ENCODE data around the gene IL22RA2.
A peak's percentile ranks its signal among the peaks of the same experiment; 100 is the strongest.

The IL22RA2 gene

DNA sequence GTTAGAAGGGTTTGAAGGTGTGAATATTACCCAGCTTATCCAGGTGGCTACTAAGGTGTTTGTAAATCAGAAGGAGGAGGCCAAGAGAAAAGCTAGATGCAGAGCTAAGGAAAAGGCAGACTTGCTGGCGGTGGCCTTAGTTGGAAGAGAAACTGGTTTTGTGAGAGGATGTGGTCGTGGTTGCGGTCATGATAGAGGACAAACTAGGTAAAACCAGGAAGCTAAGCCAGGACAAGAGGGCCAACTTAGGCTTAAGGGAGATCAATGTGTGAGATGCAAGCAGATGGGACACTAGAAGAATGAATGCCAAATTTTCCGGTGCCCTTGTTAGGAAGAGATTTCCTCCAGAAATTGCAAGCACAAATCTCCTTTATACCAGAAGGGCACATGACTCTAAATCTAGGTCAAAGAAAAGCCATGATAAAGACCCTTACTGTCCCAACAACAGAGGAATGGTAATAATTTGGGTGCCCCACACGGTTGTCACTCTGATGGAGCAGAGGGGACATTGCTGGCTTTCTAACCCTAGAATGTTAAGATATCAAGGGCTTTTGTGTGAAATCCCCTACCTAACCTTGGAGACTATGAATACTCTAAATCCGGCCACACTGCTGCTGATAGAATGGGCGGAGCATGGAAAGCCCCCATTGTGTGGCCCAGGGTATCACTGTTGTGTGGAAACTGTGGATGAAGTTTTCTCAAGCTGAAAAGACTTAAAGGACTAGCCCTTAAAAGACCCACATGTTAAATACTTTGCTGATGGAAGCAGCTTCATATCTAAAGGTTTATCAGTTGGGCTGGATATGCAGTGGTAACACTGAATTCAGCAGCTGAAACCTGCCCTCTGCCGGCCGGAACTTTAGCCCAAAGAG lies 7.8 kb downstream of the IL22RA2 start:
- DNase-seq: peak; percentile 56

DNA sequence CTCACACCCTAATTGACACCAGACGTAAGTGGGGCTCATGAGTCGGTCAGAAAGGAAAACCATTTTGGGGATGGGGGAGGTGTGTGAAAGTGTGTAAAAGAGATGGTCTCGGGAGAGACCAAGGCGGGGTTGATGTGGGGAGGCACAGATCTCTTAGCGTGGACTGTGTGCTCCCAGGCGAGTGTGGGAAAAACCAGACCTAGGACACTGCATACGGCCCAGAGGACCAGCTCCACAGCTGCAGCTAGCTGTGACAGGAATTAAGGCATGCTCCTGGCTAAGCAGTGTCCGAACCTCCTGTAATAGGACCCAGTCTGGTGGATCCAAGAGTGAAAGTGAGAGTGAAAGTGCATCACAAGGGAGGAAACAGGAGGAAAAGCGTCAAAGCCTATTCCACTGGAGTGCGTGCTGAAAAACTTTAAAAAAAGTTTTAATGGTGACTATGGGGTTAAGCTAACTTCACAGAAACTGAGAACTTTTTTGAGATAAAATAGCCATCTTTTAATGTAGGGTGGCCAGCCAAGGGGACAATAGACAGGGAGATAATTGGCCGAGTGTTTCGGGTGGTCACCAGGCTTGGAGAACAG lies 9.6 kb downstream of the IL22RA2 start:
- DNase-seq: no peak

DNA sequence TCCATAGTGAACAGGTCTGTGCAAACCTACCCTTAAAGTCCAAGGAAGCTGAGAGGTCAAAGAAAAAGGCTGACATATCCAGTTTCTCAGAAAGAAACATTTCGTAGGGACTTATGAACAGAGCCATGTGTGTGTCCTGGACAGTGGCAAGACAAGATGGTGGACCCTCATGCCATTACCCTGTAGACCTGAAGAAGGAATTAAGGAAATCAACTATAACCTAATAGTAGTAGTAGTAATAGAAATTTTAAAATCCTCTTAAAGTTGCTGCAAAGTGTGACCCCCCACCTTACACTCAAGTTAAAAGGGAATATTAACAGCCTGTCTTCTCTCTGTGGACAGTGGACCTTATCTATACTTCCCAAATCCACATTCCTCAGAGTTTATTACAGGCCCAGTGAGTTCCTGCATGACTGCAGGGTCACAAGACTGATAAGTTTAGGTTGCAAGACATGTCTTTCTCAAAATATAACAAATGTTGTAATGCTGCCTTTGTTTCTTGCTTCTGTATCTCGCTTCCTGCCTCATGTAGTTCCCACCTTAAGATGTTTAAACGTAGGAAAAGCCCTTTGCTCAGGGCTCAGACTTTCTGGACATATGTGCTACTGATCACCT lies 10.6 kb downstream of the IL22RA2 start:
- no peak for DNase-seq

DNA sequence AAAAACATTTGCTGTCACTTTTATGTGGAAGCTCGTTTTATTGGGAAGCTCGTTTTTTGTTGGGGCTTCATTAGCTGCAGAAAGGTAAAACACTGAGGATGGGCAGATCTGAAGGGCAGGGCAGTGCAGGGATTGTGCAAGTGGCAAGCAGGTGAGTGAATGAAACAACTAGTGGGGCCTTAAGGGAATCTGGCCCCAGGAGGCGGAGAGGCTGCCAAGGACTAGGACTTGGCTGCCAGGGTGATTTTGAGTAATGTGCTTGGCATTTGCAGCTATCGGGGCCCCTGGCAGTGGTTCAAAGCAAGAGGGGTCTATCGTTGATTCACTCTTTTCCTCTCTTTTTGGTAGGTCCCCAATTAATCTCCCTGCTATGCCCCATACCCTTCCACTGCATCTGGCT lies 11.5 kb downstream of the IL22RA2 start:
- no peak for DNase-seq

DNA sequence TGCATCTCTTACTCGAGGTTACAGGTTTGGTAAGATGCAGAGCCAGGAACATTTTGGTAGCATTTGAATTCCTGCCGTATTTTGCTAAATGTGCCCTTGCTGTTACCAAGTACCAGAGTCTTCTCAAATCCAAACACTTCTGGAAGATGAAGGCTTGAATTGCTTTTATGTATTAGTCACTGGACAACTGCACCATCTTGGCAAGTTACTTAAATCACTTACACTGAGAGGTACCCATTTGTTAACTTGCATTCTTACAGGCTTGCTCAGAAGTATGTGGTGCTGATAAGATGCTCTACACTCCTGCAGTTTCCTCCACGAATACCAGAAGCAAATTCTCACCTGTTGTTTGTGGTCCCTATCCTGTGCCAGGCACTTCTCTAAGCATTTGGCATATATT lies 12.7 kb downstream of the IL22RA2 start:
- no peak for DNase-seq

DNA sequence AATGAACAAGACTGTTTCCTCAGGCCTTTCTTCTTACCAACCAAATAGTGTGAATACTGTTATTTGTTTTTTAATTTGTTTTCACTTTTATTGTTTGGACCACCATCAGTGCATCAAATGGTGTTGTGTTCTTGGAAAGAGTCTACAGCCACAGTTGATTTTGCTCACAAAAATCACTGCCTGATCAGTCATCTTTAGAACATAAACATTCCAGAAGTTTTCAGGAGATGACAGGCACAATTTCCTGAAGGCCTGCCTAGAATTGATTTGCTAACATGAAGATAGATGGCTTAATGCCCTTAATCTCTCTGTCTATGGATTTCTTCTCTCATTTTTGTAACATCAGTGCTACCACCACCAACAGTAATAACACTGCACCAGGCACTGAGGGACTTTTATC lies 13.5 kb downstream of the IL22RA2 start:
- no peak for DNase-seq

DNA sequence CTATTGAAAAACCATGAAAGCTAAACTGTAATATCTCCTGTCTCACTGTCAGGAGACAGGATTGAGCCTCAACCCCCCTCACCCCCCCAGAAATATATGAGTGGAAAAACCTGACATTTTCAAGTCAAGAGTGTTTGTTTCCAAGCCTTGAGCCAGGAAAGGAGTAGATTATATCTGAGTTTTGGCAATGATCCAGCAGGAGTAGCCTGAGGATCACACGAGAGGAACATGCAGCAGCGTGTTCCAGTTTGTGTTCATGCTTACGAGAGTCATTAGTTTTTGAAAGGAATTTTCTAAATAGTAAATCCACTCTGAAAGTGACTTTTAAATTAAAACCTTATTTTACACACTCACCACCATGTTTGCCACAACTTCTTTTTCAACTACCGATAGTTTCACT lies 15.8 kb downstream of the IL22RA2 start:
- DNase-seq: peak; percentile 22

DNA sequence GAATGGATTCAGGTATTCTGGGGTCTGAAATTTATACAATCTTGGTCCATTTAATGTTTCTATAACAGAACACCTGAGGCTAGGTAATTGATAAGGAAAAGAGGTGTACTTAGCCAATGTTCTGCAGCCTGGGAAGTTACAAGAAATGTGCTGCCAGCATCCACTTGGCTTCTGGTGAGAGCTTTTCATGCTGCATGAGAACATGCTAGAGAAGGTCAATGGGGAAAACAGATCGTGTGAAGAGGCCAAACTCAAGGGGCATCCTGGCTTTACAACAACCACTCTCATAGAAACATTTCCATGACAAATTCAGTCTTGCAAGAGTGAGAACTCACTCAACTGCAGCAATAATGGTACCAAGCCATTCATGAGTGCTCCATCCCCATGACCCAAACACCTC lies 16.8 kb downstream of the IL22RA2 start:
- DNase-seq: no peak

DNA sequence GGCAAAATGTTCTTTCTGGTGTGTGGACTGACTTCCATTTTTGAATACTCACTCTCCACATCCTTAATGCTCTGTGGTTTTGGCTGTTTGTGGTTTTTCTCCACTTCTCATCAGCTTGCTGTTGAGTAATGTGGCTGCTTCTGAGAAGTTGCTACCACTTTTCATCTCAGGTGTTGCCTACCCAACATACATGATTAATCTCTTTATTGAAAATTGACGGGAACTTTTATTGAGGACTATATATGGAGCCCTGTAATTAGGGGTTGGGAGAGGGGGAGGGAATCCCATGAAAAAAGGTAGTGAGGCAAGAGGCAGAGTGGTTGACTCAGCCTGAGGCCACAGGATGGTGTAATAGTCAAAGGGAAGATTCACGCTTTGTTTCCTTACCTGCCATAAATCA lies 17.6 kb downstream of the IL22RA2 start:
- DNase-seq: peak; percentile 30

DNA sequence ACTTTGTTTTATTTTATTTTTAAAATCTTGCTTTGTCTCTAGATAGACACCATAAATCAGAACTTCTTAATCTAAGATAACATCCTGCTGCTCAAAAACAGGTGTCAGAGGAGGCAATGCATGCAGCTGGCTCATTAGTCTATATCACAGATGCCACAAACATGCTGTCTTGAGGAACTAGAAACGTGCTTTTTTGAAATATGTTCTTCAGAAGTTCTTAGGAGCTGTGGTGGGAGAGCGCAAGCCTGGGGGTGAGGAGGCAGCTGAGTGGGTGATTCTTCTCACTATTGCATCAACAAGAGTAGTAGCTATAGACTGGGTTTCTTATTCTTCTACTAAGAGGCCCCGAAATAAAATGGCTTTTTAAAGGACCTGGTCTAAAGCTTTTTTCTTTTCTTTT lies 23.4 kb downstream of the IL22RA2 start:
- DNase-seq: no peak

DNA sequence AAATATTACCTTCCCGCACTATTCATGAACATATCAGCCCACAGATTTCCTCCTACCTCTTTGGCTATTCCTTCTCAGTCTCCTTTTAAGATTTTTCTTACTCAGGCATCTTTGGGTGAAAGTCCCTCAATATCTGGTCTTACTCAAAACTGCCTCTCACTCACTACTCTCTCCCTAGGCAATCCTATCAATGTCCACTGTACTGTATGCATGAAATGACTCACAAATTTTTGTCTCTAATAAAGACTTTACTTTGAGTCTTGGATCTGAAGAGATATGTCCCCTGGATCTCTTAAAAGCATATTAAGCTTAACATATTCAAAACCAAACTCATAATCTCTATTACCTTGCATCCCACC lies 24.4 kb downstream of the IL22RA2 start:
- DNase-seq: no peak

DNA sequence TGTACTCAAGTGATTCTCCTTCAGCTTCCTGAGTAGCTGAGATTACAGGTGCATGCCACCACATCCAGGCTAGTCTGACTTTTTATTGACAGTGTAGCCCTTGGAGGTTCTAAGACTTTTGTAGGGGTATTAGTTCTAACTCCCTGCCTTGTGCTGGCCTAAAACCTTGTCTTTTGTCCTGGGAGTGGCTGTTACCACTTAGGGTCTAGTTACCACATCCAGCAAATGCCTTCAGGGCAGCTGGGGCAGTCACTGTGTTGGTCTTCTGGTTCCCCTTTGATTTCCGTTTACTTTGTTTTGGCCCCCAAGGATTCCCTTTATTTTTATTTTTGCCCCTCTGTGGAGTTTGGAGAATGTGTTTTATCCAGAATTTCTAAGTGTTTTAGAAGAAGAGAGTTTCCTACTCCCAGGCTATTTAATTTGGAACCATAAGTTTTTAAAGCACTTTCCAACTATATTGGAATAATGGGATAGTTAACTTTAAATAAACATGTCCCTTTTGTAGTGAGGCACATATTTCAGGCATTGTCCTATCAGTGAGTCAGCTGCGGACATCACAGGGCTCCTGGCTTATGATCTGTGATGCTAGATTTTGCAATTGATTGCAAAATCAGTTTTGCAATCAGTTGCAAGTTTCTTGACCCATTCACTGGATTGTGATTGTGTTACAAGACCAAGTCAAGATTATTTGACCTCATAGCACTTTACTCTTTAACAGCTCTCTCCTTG lies 25.0 kb downstream of the IL22RA2 start:
- no peak for DNase-seq

DNA sequence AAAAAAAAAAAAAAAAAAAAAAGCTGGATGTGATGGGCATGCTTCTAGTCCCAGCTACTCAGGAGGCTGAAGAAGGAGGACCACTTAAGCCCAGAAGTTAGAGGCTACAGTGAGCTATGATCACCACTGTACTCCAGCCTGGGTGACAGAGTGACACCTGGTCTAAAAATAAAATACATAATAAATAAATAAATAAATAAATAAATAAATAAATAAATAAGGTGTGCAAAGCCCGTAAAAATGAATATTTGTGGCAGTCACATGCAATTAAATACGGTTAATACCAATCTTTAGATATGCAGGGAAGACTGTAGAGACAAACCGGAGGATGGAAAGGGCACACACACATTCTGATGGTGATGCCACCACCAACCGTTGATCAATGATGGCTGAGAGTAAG lies 26.2 kb downstream of the IL22RA2 start:
- DNase-seq: no peak

DNA sequence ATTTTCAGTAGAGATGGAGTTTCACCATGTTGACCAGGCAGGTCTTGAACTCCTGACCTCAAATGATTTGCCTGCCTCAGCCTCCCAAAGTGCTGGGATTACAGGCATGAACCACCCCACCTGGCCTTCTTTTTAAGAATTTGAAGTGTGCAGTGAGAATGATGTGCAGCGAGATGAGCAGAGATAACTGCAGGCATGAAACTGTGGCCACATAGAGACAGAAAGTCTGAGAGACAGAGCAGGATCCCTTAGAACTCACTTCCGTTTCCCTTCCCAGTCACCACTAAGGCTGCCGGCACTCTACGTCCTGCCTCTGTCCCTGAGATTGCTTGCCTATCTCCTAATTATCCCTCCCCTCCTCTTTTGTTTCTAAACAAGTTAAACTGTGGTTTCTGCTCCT lies 27.2 kb downstream of the IL22RA2 start:
- no peak for DNase-seq

DNA sequence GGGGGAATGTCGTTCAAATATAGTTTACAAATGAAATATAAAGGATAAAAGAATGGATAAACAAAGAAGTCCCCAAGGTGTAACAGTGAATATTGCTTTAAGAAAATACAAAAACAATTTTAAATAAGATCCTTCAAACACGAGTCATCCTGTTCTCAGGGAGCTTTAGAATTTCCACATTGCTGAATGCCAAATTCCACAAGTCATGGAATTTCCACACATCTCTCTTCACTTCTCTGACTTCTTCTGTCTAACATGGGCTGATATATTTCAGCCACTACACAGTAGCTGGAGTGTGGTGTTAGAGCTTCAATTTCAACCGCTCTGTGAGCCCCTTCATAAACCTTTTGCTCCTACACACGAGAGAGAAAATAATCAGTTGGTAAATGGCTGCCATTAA lies 28.0 kb downstream of the IL22RA2 start:
- DNase-seq: no peak

DNA sequence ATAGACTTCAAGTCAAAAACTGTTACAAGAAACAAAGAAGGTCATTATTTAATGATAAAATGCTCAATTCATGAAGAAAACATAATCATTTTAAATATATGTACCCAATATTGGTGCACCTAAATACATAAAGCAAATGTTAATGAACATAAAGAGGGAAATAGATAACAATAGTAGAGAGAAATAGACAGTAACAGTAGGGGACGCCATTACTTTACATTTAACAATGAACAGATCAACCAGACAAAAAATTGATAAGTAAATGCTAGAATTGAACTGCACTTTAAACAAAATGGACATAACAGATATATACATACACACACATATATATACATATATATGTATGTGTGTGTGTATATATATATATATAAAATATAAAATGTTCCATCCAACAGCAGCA lies 37.4 kb downstream of the IL22RA2 start:
- DNase-seq: no peak

DNA sequence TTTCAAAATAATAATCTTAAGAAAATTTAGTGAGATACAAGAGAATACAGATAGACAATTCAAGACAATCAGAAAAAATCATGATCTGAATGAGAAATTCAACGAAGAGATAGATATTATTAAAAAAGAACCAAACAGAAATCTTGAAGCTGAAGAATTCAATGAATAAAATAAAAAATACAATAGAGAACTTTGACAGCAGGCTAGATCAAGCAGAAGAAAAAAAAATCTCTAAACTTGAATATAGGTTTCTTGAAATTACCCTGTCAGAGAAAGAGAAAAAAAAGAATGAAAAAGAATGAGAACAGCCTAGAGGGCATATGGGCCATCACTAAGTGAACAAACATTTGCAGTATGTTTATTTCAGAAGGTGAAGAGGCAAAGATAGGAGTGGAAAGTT lies 39.0 kb downstream of the IL22RA2 start:
- DNase-seq: no peak

DNA sequence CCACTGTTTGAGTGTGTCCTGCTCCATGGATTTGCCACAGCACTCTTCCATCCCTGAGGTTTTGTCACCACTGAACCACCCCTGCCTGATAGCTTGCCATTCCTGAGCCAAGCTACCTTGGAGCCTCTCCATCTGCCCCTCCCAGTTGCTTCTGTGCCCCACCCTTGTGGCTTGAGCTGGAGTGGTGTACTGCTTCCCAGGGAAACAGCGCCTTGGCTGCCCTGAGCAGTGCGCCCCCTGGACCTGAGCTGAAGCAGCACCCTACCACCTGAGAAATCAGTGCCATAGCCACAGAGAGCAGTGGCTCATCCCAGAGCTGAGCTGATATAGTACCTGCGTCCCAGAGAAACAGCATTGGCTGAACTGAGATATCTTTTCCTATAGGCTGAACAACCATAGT lies 40.3 kb downstream of the IL22RA2 start:
- no peak for DNase-seq

DNA sequence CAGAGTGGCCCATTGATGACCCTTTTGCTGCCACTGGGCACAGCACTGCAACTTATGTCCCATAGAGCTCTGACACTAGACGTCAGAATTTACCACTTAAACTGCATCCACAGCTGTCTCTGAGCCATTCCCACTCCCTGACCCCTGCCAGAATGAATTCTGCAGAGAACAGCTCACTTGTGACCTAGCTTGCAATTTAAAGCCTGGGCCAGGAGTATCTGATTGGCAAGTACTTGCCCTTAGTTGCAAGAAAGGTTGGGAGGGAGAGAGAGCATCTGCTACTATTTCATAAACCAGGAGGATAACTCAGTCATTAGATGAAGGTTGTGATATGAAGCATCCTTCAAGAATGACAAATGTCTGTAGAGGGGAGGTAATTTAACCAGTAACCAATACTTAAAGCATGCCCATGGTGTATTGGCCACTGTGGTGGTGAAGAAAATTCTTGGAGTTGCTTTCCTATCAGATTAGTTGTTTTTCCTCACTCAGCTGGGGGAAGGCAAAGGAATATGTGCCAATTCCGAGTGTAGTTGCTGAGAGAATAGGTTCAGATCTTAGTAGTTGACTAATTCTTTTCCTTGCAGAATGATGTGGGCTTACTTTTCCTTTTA lies 46.5 kb downstream of the IL22RA2 start:
- no peak for DNase-seq

DNA sequence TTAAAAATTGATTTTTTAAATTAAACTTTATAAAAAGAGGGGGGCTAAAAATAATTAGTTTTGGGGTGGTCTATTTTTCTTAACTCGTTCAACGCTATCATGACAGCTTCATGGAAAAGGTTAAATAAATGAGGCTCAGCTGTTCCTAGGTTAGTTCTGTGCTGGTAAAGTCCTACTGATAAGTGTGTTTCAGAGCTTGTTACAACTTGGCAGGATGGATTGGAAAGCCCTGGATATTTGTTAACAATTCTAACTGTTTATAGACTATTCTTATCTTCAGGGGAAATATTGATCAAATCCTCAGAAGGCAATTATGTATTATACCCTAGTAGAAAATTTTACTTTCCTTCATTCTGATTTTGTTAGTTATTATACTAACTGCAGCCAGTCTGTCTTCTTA lies 50.4 kb downstream of the IL22RA2 start:
- DNase-seq: no peak

DNA sequence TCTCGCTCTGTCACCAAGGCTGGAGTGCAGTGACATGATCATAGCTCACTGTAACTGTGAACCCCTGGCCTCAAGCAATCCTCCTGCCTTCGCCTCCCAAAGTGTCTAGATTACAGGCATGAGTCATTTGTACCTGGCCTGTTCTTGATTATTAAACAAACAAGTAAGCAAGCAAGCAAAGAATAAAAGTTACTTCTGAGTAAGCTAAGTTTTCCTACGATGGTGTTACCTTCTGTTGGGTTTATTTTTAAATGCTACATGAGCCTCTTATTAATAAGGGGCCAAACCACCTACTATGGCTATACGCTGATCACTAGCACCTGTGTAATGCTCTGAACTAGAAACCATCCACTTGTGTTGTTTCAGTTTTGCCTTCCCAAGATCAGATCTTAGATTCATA lies 50.8 kb downstream of the IL22RA2 start:
- no peak for DNase-seq

DNA sequence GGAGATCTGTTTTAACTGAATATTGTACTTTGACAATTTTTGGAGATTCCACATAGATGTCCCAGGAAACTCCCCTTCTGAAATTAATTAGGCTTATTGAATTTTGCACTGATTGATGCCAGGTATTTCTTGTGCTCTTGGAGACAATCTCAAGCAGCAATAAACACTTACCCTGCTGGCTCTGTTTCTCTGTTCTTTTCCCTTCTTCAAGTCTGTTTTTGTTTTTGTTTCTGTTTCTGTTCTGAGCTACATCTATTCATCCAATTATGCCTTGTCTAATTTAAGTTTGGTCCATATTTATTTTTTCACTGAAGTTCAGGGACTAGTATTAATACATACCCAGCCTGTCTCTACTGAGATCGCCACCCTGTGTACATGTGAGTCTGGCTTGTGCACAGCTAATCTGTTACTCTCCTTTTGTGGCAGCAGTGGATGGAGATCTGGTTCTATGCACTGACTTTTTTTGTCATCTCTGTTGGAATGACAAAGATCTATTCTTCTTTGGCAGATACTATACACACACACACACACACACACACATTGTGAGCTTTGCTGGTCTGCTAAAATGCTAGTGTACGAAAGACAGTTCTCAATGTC lies 51.9 kb downstream of the IL22RA2 start:
- no peak for DNase-seq

DNA sequence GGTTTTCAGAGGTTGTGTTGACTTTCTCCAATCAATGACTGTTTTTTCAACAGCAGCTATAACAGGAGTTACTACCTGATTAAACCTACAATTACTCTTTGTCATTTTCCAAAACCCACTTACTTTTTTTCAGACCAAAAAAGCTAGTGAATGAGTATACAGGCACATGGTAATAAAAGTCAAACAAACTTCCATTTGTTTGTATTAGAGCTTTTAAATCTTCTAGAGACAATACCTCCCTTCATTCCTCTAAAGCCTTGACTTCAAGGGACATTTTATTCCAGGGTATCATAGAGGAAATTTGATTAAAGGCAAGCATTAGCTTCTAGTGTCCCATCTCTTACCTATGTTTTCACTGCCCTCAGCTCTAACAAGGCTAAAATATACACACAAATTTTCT lies 52.7 kb downstream of the IL22RA2 start:
- DNase-seq: no peak
